HTR-8/SVneo (cell line): Measurements from ENCODE around the gene MRPL51.
"Not testable (repeated sequence)": the region's sequence is repeated elsewhere in the genome, so short reads cannot be mapped to it uniquely, and the experiment has no call there.

Experiments
- DNase-seq: peaks from one replicate; pipeline ENCODE4 v3.0.0; 2011; ENCODE audit warnings: low spot score, mixed read lengths; ENCODE audit not compliant: insufficient read length
- FAIRE-seq: peaks from 2 replicates; lab custom pipeline; 2011; peaks lifted over from hg19 to GRCh38; lab: Jason Lieb, UNC

MRPL51 gene

GRCh38 chr12:6492838-6493496, at the start of gene MRPL51:
Gene MRPL51 (minus strand): TSS chr12:6493262. CDS start chr12:6493136, 126 bp downstream.
- FAIRE-seq (peak; percentile 83), DNase-seq (peak; percentile 99)

GRCh38 chr12:6542209-6543009, 49.3 kb upstream of the MRPL51 start:
- FAIRE-seq (peak; percentile 58), DNase-seq (no peak)

- no peak for DNase-seq
- no peak for FAIRE-seq
Measured at GRCh38 chr12:6541371-6542165, 48.5 kb upstream of the MRPL51 start.

GRCh38 chr12:6540181-6540877, 47.3 kb upstream of the MRPL51 start:
- FAIRE-seq: peak; percentile 92
- DNase-seq: peak; percentile 96

GRCh38 chr12:6539707-6540134, 46.7 kb upstream of the MRPL51 start:
- DNase-seq (no peak), FAIRE-seq (no peak)

- FAIRE-seq (no peak), DNase-seq (no peak)
Measured at GRCh38 chr12:6539314-6539682, 46.2 kb upstream of the MRPL51 start.

- DNase-seq (no peak), FAIRE-seq (no peak)
Measured at GRCh38 chr12:6538420-6539313, 45.6 kb upstream of the MRPL51 start.

- peak; percentile 28 for FAIRE-seq
- DNase-seq: not testable (repeated sequence)
Measured at GRCh38 chr12:6537580-6538419, 44.7 kb upstream of the MRPL51 start.

GRCh38 chr12:6536894-6537579, 44.0 kb upstream of the MRPL51 start:
- no peak for FAIRE-seq
- DNase-seq: no peak

- DNase-seq (no peak), FAIRE-seq (no peak)
Measured at GRCh38 chr12:6535960-6536847, 43.1 kb upstream of the MRPL51 start.

- no peak for FAIRE-seq
Measured at GRCh38 chr12:6535697-6535946, 42.6 kb upstream of the MRPL51 start.

GRCh38 chr12:6534945-6535696, 42.1 kb upstream of the MRPL51 start:
- peak; percentile 66 for DNase-seq
- FAIRE-seq: peak; percentile 33

More at GRCh38 chr12:6535697-6535946, 42.6 kb upstream of the MRPL51 start:
- no peak for DNase-seq

- no peak for FAIRE-seq
- DNase-seq: no peak
Measured at GRCh38 chr12:6534695-6534944, 41.6 kb upstream of the MRPL51 start.

GRCh38 chr12:6533923-6534694, 41.0 kb upstream of the MRPL51 start, which contains the start of gene GAPDH:
Gene GAPDH (plus strand): TSS chr12:6534517. CDS start chr12:6534833, 316 bp downstream.
- peak; percentile 97 for DNase-seq
- peak; percentile 44 for FAIRE-seq

GRCh38 chr12:6533653-6533922, 40.5 kb upstream of the MRPL51 start:
- FAIRE-seq: no peak
- DNase-seq: no peak
